Caki2 (cell line): ENCODE results near the gene ZBTB20. TPM values are rescaled to one million over a fixed set of nuclear protein-coding genes. Genes with fewer than 3 reads are reported as not detected.
A peak's percentile ranks its signal among the peaks of the same experiment; 100 is the strongest.

Source experiments
- DNase-seq: peaks from one replicate; pipeline ENCODE4 v3.0.0-alpha.2; 2015; ENCODE audit warnings: low read depth
- in situ Hi-C: cut with HindIII; loops from 2 replicates; pipeline ENCODE4 v1.10.0; 2016; ENCODE audit warnings: low sequenced_read_pairs, low pct_unique_long_range_greater_than_20kb, mixed read lengths
- total RNA-seq: library from RNA; depleted of rRNA; stranded (reverse); fragments of >200 nt; shearing (Covaris generic); gene quantifications from 2 replicates; pipeline ENCODE4 v1.2.3, GENCODE V29; 2014; ENCODE audit warnings: low replicate concordance

The ZBTB20 gene
- total RNA-seq, 1 experiment from 2014 or later = 10.0 TPM

DNA sequence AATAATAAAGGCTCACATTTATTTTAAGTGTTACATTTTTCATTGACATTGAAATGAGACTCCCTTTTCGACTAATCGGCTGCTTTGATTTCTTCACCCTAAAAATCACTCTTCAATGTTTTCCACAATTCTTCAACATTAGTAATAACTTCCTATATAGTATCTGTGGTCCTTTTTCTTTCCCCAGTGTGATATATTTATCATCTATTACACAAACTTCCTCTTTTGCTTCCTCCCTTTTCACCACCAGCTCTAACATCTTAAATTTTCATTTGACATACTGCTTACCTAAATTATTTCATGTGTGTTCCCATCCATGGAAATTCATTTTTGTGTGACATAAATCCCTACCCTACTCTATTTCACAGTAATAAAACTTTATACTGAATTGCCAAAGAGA lies 608.9 kb downstream of the ZBTB20 start:
- no peak for DNase-seq
- in situ Hi-C loops = no loop called here

DNA sequence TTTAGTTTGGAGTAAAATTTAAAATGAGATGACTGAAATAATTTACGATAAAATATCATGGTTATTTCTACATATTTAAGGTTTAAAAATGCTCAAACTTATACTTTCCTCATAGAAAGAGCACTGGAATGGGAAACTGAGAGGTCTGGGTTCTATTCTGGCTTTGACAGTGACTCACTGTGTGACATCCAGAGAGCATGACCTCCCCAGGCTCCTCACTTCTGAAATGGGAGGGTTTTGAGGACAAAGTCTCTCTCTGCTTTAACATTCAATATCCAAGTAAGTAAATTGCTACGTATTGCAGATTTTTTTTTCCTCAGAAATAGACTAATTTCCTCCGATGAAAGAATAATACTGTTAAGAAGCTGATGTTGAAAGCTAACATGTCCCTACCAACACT lies 618.6 kb downstream of the ZBTB20 start:
- in situ Hi-C loops = no loop called here
- no peak for DNase-seq

DNA sequence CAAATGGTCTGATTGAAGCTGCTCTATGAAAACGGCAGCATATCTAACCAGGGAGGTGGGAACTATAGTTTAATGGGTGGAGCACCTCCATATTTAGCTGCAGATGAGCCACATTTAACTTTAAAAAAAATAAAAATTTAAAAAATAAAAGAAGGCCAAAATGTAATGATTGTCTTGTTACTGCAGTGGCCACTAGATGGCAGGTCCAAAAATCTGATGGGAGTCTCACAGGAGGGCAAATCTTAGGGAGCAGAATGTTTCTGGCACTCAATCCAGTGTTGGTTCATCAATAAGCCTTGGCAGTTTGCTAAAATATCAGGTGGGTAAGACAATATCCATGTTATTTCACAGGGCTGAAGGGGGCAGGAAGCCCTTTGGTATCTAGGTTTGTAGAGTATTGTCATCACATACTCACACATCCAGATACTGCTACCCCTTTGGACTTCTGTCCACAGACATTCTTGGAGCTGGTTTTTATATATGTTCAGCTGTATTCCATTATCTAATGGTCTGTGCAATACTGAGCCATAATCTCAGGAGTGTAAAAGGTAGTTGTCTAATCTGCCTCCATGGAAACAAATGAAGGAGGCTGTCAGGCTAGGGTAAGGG lies 619.9 kb downstream of the ZBTB20 start:
- DNase-seq = no peak
- in situ Hi-C loops = no loop called here

DNA sequence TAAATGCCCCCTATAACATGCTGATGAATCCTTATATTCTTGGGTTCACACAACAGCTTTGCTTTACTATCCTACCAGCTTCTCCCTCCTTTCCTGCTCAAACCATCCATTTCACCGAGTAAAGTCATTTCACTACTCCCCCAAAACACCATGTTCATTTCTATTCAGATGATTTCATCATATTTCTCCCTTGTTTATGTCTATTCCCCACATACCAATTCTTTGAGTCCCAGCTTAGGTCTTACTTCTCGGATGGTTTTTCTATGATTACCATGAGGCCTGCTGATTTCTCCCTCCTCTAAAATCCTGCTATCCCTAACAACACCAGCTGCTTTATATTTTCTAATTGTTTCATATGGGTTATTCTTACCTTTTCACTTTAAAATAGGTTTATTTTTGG lies 621.8 kb downstream of the ZBTB20 start:
- in situ Hi-C loops = no loop called here

DNA sequence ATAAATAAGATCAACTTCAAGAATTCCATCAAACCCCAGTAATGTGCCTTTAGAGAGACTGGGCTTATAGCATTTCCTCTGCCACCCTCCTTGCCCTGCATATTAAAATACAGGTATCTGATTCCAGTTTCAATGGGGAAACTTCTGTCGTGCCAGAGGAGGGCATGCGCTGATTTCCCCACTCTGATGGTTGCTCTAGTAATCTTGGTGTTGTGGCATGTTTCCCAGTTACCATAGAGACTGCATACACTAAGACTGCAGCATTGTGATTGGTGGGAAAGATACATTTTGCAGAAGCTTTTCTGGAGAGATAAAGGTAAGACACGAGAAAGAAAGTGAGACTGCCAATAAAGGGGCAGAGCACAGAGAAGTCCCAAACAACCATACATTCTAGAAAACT lies 627.7 kb downstream of the ZBTB20 start:
- in situ Hi-C loops = no loop called here
- DNase-seq = peak; percentile 56

More for the DNA sequence above, 621.8 kb downstream of the ZBTB20 start:
- no peak for DNase-seq

DNA sequence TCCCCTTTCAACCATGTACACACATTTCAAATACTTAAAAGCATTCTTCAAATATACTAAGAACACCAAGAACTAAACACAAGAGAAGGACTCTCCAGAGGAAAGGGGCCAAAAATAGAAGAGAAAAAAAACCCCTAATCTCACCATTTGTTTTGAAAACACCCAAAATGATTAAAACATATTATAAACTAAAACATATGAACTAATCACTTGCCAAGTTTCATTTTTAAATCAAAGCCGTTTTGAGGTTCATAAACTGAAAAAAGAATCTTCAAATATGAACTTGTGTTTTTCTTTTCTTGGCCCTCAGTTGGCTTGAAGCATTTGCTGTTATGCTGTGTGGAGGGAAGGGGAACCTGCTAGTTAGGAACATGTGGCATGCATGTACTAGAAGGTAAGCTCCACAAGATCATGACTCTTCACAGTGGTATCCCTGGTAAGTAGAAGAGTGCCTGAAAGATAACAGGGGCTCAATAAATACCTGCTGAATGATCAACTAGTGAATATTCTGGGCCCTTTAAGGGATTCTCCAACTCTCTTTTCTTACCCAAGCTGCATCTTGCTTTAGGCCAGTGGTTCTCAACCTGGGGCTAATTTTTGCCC lies 628.8 kb downstream of the ZBTB20 start:
- no peak for DNase-seq
- in situ Hi-C loops = no loop called here

DNA sequence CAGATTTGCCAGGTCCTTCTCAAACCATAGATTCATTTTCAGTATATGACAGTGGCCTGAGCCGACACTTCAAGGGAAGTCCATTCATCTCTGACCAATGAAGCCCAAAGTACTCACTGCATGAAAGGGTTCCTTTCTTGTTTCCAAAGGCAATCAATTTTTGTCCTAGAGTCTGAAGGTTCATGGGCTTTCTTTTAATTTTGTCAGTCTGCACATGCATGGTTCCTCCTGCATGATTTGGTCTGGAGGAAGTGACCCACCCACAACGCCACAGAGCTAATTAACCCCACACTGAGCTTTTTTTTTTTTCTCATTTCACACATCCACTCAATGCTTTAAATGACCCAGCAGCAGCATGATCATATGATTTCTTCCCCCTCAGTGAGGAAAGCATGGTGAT lies 636.9 kb downstream of the ZBTB20 start:
- in situ Hi-C loops = no loop called here
- no peak for DNase-seq

DNA sequence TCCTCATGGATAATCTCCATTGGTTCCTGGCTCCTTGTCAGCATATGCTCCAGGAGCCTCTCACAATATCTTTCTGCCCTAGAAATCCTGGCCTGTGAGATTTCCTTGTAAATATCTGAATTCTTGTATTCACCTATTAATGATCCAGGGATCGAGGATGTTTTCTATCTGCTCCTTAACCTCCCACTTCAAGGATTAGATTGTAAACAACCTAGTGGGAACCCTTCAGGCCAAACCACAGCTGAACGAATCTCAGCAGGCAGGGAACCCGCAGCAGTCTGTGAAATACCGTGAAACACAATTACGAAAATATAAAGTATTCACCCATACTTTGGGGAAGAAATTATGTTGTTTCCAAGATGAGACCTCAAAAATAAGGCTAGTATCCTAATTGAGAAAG lies 637.3 kb downstream of the ZBTB20 start:
- no peak for DNase-seq
- in situ Hi-C loops = no loop called here

DNA sequence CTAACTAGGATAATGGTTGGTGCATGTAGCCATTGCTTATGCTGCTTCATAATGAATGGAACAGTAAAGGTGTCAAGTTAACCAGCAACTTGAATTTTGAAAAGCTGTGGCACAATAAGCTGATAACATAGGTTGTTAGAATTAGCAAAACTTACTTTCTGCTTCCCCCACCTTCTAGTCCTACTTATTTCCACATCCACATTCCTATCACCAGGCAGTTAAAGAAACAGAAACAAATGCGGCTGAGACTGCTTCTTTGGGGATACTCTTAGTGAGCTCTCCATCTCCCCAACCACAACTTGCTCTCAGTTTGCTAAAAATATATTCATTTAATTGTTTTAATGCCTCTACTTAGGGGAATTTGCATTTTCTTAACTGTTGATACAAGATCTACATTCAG lies 638.1 kb downstream of the ZBTB20 start:
- no peak for DNase-seq
- in situ Hi-C loops = no loop called here

DNA sequence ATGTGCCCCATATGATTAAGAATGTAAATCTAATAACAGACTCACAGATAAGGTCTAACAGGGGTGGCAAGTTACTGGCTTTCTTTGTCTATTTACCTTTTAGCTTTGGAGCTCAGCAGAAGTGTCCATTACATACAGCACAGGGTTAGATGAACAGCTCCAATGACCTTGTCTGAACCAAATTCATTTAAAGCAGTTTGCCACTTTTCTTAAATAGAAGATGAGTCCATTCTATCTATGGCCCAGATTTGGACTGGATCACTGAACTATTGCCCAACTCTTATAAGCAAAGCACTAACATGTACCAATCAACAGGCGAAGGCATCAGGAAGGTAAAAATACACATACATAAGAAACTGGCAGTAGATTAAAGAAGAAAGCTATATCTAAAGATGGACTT lies 638.9 kb downstream of the ZBTB20 start:
- DNase-seq = no peak
- in situ Hi-C loops = no loop called here

DNA sequence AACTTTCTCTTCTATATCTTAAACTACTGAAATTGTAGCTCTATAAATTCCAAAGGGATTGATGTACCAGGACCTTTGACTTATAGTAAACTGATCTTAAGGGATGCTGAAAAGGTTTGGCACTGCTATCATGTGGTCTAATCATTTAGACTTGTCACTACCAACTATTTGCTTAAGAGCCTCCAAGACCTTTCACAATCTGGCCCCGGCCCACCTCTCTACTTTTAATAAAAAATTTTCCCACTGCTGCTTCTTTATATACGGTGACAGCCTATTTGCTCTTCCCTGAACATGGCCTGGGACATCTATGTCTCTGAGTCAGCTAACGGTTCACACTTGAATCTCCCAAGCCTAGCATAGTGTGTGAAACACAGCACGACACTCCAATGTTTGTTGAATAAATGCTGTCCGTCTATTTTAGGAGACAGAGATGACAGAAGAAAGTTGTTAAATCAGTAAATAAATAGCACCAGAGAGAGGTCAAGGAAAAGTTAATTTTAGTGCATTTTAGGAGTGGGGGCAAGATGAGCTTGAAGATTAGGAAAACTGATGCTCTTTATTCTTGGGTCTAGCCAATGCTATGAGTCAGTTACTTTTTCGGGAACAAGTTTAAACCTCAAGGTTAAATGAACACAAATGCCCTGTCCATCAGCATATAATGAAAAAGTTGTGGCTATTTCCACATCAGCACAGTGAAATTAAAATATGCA lies 640.3 kb downstream of the ZBTB20 start:
- DNase-seq = no peak

DNA sequence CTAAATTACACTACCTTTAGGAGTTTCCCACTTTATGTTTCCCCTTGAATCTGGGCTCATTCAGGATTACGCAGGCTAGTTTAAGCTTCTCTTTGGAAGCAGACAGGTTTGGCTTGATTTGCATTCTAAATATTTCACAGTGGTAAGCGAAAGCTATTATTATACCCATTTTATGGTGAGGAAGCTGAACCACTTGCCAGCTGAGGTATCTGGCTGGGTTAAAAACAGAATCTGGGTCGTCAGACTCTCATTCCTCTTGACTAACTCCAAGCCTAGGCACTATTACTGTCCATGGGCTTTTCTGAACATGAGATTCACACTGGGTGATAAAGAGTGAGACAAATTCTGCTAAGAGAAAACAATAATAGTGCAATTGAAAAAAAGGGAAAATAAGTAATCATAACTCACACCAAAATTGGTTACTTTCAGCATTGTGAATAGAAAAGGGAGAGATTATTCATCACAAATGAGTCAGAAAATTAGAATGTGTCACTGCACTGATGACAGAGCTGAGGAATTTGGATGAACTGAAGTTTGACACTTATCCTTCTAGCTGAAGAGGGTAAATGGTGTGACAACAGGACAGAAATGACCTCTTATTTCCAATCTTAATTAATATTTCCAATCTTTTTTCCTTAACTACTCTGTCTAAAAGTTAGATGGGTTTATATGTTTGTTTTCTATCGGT lies 642.0 kb downstream of the ZBTB20 start:
- no peak for DNase-seq
- in situ Hi-C loops = no loop called here

More for the DNA sequence above, 640.3 kb downstream of the ZBTB20 start:
- in situ Hi-C loops = no loop called here

DNA sequence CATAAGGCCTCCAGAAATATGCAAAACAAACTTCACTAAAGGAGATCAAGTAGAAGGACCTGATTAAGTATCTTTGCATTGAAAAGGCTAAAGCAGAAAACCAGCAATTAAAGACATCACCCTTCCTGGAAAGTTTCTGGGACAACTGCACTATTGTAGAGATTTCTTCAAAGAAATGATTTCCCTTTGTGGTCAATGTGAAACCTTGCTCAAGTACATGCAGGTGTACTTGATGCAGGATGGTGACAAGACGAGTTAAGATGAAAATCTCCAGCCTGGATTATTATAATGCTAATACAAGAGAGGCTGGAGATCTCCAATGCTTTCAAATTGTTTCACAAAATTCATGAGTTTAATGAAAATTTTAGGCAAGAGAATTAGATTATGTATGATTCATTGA lies 644.9 kb downstream of the ZBTB20 start:
- no peak for DNase-seq
- in situ Hi-C loops = no loop called here

DNA sequence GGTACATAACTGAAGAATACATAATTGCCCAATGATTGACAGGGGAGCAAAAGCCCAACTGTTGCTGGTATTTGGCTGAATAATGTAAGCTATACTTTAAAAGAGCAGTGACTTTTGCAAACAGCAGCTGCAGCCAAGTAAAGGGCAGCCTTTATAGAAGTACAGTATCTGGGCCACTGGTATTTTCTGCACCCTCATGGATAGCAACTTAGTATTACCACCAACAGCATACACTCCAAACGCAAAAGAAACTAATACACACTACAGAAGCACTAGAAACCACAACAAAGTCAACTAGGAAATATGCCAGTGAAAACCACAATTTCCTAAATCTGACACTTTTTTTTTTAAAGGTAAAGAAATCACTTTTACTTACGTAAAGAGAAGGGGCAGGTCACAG lies 647.1 kb downstream of the ZBTB20 start:
- in situ Hi-C loops = no loop called here
- no peak for DNase-seq

DNA sequence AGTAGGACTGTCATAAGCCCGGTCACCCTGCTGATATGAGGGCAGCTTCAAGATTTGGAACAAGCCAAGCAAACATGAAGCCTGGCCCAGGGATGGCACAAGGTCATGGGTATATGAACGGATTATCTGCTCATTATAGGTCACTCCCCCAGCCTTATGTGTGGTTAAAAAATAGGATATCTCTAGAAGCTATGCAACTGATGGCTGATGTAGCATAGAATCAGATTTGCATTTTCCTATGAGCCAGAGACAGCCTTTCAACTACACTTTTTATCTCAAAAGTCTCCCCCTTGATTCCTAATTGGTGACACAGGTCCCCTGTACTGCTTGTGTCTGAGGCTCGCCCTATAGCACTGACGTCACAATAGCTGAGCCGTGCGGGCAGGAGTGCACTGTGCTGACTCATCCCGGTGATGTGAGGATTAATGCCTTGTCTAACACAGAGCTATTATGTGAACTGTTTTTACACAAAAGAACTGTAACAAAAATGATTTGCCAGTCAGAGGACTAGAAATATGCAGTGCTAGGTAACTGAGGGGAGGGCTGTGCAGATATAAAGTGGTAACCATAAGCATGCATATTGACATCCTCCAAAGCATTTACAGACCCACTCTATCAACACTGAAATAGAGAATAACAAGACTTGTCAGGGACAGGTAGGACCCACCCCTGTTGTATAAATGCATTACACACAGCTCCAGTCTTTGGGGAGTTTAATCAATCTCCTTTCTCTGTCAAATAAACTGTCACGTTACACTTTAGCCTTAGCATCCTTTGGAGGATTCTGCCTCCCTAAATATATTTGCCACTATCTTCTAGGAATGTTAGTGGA lies 648.3 kb downstream of the ZBTB20 start:
- peak; percentile 70 for DNase-seq
- in situ Hi-C loops = no loop called here

DNA sequence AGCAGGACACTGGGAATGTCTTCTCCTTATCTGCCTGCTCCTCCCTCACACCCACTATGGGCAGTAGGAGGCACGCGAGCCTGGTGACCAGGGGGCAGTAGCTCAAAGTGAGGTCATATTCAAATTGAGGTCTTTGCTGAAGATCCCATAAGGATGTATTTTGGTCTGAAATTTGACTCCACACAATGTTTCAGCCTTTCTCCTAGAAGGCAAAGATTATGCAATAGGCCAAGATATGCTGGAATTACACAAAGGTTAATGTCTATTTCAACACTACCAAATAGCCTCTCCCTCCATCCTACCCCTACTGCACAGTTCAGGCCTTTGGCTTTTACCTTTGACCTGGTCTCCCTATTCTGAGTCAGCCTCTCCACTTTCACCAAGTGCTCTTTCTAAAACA lies 650.2 kb downstream of the ZBTB20 start:
- in situ Hi-C loops = no loop called here
- DNase-seq = peak; percentile 44

DNA sequence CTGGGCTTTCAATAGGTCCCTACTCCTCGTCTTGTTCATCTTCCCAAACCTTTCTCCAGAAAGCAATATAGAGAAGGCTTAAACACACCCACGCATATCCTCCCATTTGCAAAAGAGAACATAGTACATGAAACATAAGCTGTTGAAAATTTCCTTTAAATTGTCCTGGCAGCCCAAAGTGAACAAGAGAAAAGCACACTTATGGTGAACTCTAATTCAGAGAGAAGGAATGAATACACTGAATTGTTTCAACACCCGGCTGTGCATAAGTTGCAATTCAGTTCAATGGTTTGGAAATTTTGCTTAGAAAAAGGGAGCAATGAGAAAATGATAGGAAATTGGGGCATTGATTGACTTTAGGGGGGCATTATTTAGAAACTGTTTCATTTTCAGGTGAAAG lies 650.6 kb downstream of the ZBTB20 start:
- in situ Hi-C loops = no loop called here
- DNase-seq = no peak

DNA sequence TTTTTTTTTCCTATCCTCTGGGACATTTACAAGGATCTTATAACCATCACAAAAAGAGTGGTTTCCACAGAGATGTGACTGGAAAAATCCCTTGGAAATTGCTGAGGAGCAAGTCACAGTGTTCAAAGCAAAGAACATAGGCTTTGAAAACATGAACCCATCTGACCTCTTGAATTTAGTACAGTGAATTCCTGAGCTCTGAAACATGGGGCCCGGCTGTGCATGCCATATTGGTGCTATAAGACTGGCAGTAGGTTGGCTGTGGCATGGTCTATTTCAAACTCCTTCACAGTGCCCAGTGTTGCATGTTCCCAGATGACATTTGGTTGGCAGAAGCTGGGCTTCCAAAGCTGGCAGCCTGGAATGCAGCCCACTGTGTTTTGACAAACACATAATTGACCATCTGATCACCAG lies 651.1 kb downstream of the ZBTB20 start:
- DNase-seq = no peak

More for the DNA sequence above, 651.1 kb downstream of the ZBTB20 start:
- in situ Hi-C loops = no loop called here
